Hematopoietic multipotent progenitor cell (in vitro differentiated cells): ENCODE measurements around the gene ISYNA1. TPM values are rescaled to one million over a fixed set of nuclear protein-coding genes. Genes with fewer than 3 reads are reported as not detected.

Experiments
- small RNA-seq: library from RNA; depleted of rRNA; stranded (forward); fragments of <200 nt; gene quantifications from one replicate; pipeline ENCODE3, GENCODE V24; 2012
- total RNA-seq: library from RNA; depleted of rRNA; stranded (reverse); fragments of >200 nt; gene quantifications from one replicate; pipeline ENCODE4 v1.2.3, GENCODE V29; 2012

Gene ISYNA1
- total RNA-seq, 1 donor = 109 TPM

Small RNA genes within 50 kb of the gene (small RNA-seq; reads per million reads assigned to genes)
- gene MIR3189 = not detected

Other genes starting within 250 kb of the ISYNA1 start
- gene MPV17L2, start 244.9 kb downstream of the ISYNA1 start, total RNA-seq = 12.4 TPM
- gene RAB3A, start 234.1 kb downstream of the ISYNA1 start, total RNA-seq = 1.9 TPM
- under 0.01 TPM for gene PDE4C, start 211.7 kb downstream of the ISYNA1 start, total RNA-seq
- 36.1 TPM for gene IQCN, start 163.7 kb downstream of the ISYNA1 start, total RNA-seq
- gene JUND, start 156.5 kb downstream of the ISYNA1 start, total RNA-seq = 1,478 TPM
- 125 TPM for gene LSM4, start 115.1 kb downstream of the ISYNA1 start, total RNA-seq
- 47.7 TPM for gene PGPEP1, start 97.5 kb downstream of the ISYNA1 start, total RNA-seq
- 0.27 TPM for gene GDF15, start 52.0 kb downstream of the ISYNA1 start, total RNA-seq
- 5.4 TPM for gene LRRC25, start 40.5 kb downstream of the ISYNA1 start, total RNA-seq
- 82.1 TPM for gene SSBP4, start 18.7 kb downstream of the ISYNA1 start, total RNA-seq
- 28.8 TPM for gene ELL, start 83.9 kb upstream of the ISYNA1 start, total RNA-seq
- 259 TPM for gene FKBP8, start 105.4 kb upstream of the ISYNA1 start, total RNA-seq
- gene KXD1, start 119.7 kb upstream of the ISYNA1 start, total RNA-seq = 102 TPM
- 1,539 TPM for gene UBA52, start 133.7 kb upstream of the ISYNA1 start, total RNA-seq
- gene REX1BD, start 150.7 kb upstream of the ISYNA1 start, total RNA-seq = 65.4 TPM
- not detected for gene CRLF1, start 168.7 kb upstream of the ISYNA1 start, total RNA-seq
- gene TMEM59L, start 174.7 kb upstream of the ISYNA1 start, total RNA-seq = not detected
- gene KLHL26, start 198.9 kb upstream of the ISYNA1 start, total RNA-seq = 11.0 TPM
- gene CRTC1, start 245.5 kb upstream of the ISYNA1 start, total RNA-seq = 6.7 TPM